Left renal pelvis (tissue), 4 donors: ENCODE measurements around the gene CDK5R2. TPM values are rescaled to one million over a fixed set of nuclear protein-coding genes. Genes with fewer than 3 reads are reported as not detected.

ENCODE experiments used
- DNase-seq, 4 donors: peaks; one replicate each; pipeline ENCODE4 v3.0.0-alpha.2; 2013; ENCODE audit warnings: low read depth in 4 of 4, low spot score in 3 of 4
- polyA plus RNA-seq, 4 donors: library from polyadenylated mRNA; unstranded; fragments of 120-200 nt; gene quantifications; one replicate each; pipeline ENCODE4 v1.2.1, GENCODE V29; 2013; ENCODE audit not compliant: insufficient read length in 4 of 4

CDK5R2 gene
- polyA plus RNA-seq, 4 donors, result 0.08 to 0.14 (median 0.14) TPM; not detected in 1

- no peak for DNase-seq
Observed at GRCh38 chr2:218961651-218962570, 2.4 kb downstream of the CDK5R2 start.

- DNase-seq, result peak in 3 of 4 donors; percentile 57 to 73 (median 67)
Observed at GRCh38 chr2:218962859-218963492, 3.5 kb downstream of the CDK5R2 start.

GRCh38 chr2:218963601-218964000 lies 4.1 kb downstream of the CDK5R2 start:
- no peak for DNase-seq

- no peak for DNase-seq
Observed at GRCh38 chr2:218964041-218964771, 4.7 kb downstream of the CDK5R2 start.

- DNase-seq, result no peak
Observed at GRCh38 chr2:218970894-218971293, 11.4 kb downstream of the CDK5R2 start.

GRCh38 chr2:218975060-218975777 lies 15.8 kb downstream of the CDK5R2 start:
- DNase-seq, result no peak

GRCh38 chr2:218979846-218980734 lies 20.6 kb downstream of the CDK5R2 start:
- DNase-seq, result peak in 2 of 4 donors; percentile 59 to 64

GRCh38 chr2:218980735-218981389 lies 21.4 kb downstream of the CDK5R2 start:
- no peak for DNase-seq

- no peak for DNase-seq
Observed at GRCh38 chr2:218981390-218981880, 22.0 kb downstream of the CDK5R2 start.

GRCh38 chr2:218981881-218982585 lies 22.6 kb downstream of the CDK5R2 start:
- DNase-seq, result no peak

GRCh38 chr2:218982586-218983262 lies 23.3 kb downstream of the CDK5R2 start:
- DNase-seq, result no peak

GRCh38 chr2:218983263-218983933 lies 23.9 kb downstream of the CDK5R2 start:
- no peak for DNase-seq

- no peak for DNase-seq
Observed at GRCh38 chr2:218983934-218984238, 24.4 kb downstream of the CDK5R2 start.

- no peak for DNase-seq
Observed at GRCh38 chr2:218984239-218985020, 25.0 kb downstream of the CDK5R2 start.

GRCh38 chr2:218985021-218985324 lies 25.5 kb downstream of the CDK5R2 start, which contains the start of gene FEV:
FEV (minus strand) TSS chr2:218985184; CDS start chr2:218985075, 109 bp downstream.
- no peak for DNase-seq

- DNase-seq, result no peak
Observed at GRCh38 chr2:218985325-218986091, 26.0 kb downstream of the CDK5R2 start.
